Kidney tubule cell (primary cell): ENCODE measurements around the gene PSMB11.
A peak's percentile ranks its signal among the peaks of the same experiment; 100 is the strongest.

ENCODE experiments used
- DNase-seq: peaks from one replicate; pipeline ENCODE4 v3.0.0-alpha.2; 2018; ENCODE audit warnings: low spot score

Gene PSMB11

GRCh38 chr14:23043754-23044153, 1.7 kb downstream of the PSMB11 start:
- DNase-seq, result no peak

GRCh38 chr14:23044840-23045239, 2.8 kb downstream of the PSMB11 start:
- no peak for DNase-seq

GRCh38 chr14:23045419-23046357, 3.7 kb downstream of the PSMB11 start:
- no peak for DNase-seq

- DNase-seq, result no peak
Observed at GRCh38 chr14:23047034-23047634, 5.1 kb downstream of the PSMB11 start.

- DNase-seq, result no peak
Observed at GRCh38 chr14:23047751-23048693, 6.0 kb downstream of the PSMB11 start.

GRCh38 chr14:23049011-23049410, 7.0 kb downstream of the PSMB11 start:
- no peak for DNase-seq

GRCh38 chr14:23051141-23052057, 9.4 kb downstream of the PSMB11 start:
- no peak for DNase-seq

GRCh38 chr14:23052182-23052623, 10.2 kb downstream of the PSMB11 start:
- no peak for DNase-seq

- DNase-seq, result no peak
Observed at GRCh38 chr14:23052671-23053070, 10.7 kb downstream of the PSMB11 start.

GRCh38 chr14:23053426-23053825, 11.4 kb downstream of the PSMB11 start:
- no peak for DNase-seq

GRCh38 chr14:23054000-23054811, 12.2 kb downstream of the PSMB11 start:
- DNase-seq, result no peak

GRCh38 chr14:23055147-23055550, 13.1 kb downstream of the PSMB11 start:
- no peak for DNase-seq

GRCh38 chr14:23055621-23056144, 13.7 kb downstream of the PSMB11 start:
- DNase-seq, result peak; percentile 45

- peak; percentile 77 for DNase-seq
Observed at GRCh38 chr14:23056145-23056955, 14.3 kb downstream of the PSMB11 start.

- peak; percentile 62 for DNase-seq
Observed at GRCh38 chr14:23056956-23057756, 15.1 kb downstream of the PSMB11 start, which contains the start of gene CDH24. TSS of gene CDH24 (minus strand) at chr14:23057520. CDS start at chr14:23055733, 1,787 bp downstream.

GRCh38 chr14:23057757-23058653, 16.0 kb downstream of the PSMB11 start:
- peak; percentile 87 for DNase-seq
